GM12878 (cell line): ENCODE data around the gene NAALADL2.

Experiments used
- FOXM1 ChIP-seq: IDR thresholded peaks from 2 replicates; pipeline ENCODE4 v1.6.1; 2012; ENCODE audit warnings: low read depth, mild to moderate bottlenecking, inconsistent platforms, low read length, moderate library complexity
- ZNF274 ChIP-seq: IDR thresholded peaks from one replicate; pipeline ENCODE4 v1.8.0; 2011; ENCODE audit not compliant: insufficient read length, insufficient read depth

GRCh38 chr3:175593331-175593730, 734.2 kb downstream of the NAALADL2 start:
- no peak for TF ChIP-seq FOXM1
- no peak for TF ChIP-seq ZNF274
